Stimulated activated naive CD8-positive, alpha-beta T cell treated with anti-CD3 and anti-CD28 coated beads, Interleukin-15, amount 100 ng/mL, for 72 hours (primary cell): ENCODE data around the gene ELFN2.
A peak's percentile ranks its signal among the peaks of the same experiment; 100 is the strongest.

Source experiments
- ATAC-seq: fragments of 150-1000 bp; cut with Tn5 transposase; 2 replicates; pipeline ENCODE4 v1.10.0; 2021; ENCODE audit warnings: mild to moderate bottlenecking, moderate library complexity
- DNase-seq, 2 donors: peaks; one replicate each; pipeline ENCODE4 v3.0.0; 2021 to 2022
- H3K27ac Mint-ChIP-seq, 2 donors: one replicate each; pipeline ENCODE4 v1.8.0; 2022; ENCODE audit warnings: mild to moderate bottlenecking in 2 of 2, mixed read lengths in 2 of 2, moderate library complexity in 2 of 2
- H3K27me3 Mint-ChIP-seq: one replicate; pipeline ENCODE4 v1.8.0; 2022; ENCODE audit warnings: mixed read lengths
- H3K4me1 Mint-ChIP-seq: one replicate; pipeline ENCODE4 v1.8.0; 2022; ENCODE audit warnings: mild to moderate bottlenecking, mixed read lengths
- H3K4me3 Mint-ChIP-seq, 2 donors: one replicate each; pipeline ENCODE4 v1.8.0; 2022; ENCODE audit warnings: mild to moderate bottlenecking in 2 of 2, mixed read lengths in 2 of 2, moderate library complexity in 1 of 2
- H3K9me3 Mint-ChIP-seq, 2 donors: one replicate each; pipeline ENCODE4 v1.8.0; 2022; ENCODE audit warnings: mixed read lengths in 2 of 2

ELFN2 gene

GRCh38 chr22:37393746-37394145, 33.5 kb downstream of the ELFN2 start:
- no peaks in the 10 kb centered on the region for H3K9me3 Mint-ChIP-seq
- H3K27ac Mint-ChIP-seq = no peak overlapping the region
- ATAC-seq (no peak), DNase-seq (no peak)
- H3K27me3 Mint-ChIP-seq = peaks cover 11% of the 10 kb centered on the region
- H3K4me1 Mint-ChIP-seq = no peaks in the 10 kb centered on the region
- no peak overlapping the region for H3K4me3 Mint-ChIP-seq

GRCh38 chr22:37392721-37393328, 34.5 kb downstream of the ELFN2 start:
- ATAC-seq = no peak
- H3K4me3 Mint-ChIP-seq = no peak overlapping the region
- no peak for DNase-seq
- no peaks in the 10 kb centered on the region for H3K9me3 Mint-ChIP-seq
- H3K4me1 Mint-ChIP-seq = no peaks in the 10 kb centered on the region
- peaks cover 18% of the 10 kb centered on the region for H3K27me3 Mint-ChIP-seq
- no peak overlapping the region for H3K27ac Mint-ChIP-seq

- Mint-ChIP-seq H3K27ac (no peak overlapping the region), H3K9me3 (no peaks in the 10 kb centered on the region), H3K4me1 (no peaks in the 10 kb centered on the region), H3K4me3 (no peak overlapping the region), H3K27me3 (peaks cover 11% of the 10 kb centered on the region)
- DNase-seq = no peak
- ATAC-seq = no peak
Measured at GRCh38 chr22:37391702-37392101, 35.6 kb downstream of the ELFN2 start.

- no peaks in the 10 kb centered on the region for H3K9me3 Mint-ChIP-seq
- no peaks in the 10 kb centered on the region for H3K4me1 Mint-ChIP-seq
- H3K4me3 Mint-ChIP-seq = no peak overlapping the region
Measured at GRCh38 chr22:37390075-37390474, 37.2 kb downstream of the ELFN2 start.

GRCh38 chr22:37388538-37388937, 38.7 kb downstream of the ELFN2 start:
- no peak overlapping the region for H3K4me3 Mint-ChIP-seq
- no peak overlapping the region for H3K27ac Mint-ChIP-seq
- H3K27me3 Mint-ChIP-seq = peaks cover 7% of the 10 kb centered on the region
- H3K4me1 Mint-ChIP-seq = no peaks in the 10 kb centered on the region
- DNase-seq = no peak
- no peaks in the 10 kb centered on the region for H3K9me3 Mint-ChIP-seq
- no peak for ATAC-seq

More at GRCh38 chr22:37390075-37390474, 37.2 kb downstream of the ELFN2 start:
- Mint-ChIP-seq H3K27ac (no peak overlapping the region), H3K27me3 (peaks cover 7% of the 10 kb centered on the region)
- DNase-seq (no peak), ATAC-seq (no peak)

GRCh38 chr22:37387793-37388192, 39.5 kb downstream of the ELFN2 start:
- ATAC-seq = no peak
- no peaks in the 10 kb centered on the region for H3K9me3 Mint-ChIP-seq
- H3K27ac Mint-ChIP-seq = no peak overlapping the region
- peaks cover 7% of the 10 kb centered on the region for H3K27me3 Mint-ChIP-seq
- H3K4me3 Mint-ChIP-seq = no peak overlapping the region
- H3K4me1 Mint-ChIP-seq = no peaks in the 10 kb centered on the region
- DNase-seq = no peak

GRCh38 chr22:37386441-37386840, 40.8 kb downstream of the ELFN2 start:
- Mint-ChIP-seq H3K27ac (no peak overlapping the region), H3K4me3 (no peak overlapping the region), H3K4me1 (no peaks in the 10 kb centered on the region), H3K27me3 (peaks cover 14% of the 10 kb centered on the region), H3K9me3 (no peaks in the 10 kb centered on the region)
- ATAC-seq = no peak
- no peak for DNase-seq

GRCh38 chr22:37384691-37385090, 42.6 kb downstream of the ELFN2 start:
- Mint-ChIP-seq H3K27ac (no peak overlapping the region), H3K4me1 (no peaks in the 10 kb centered on the region), H3K9me3 (no peaks in the 10 kb centered on the region), H3K4me3 (no peak overlapping the region), H3K27me3 (peaks cover 28% of the 10 kb centered on the region)
- DNase-seq = no peak
- ATAC-seq = peak; percentile 16

GRCh38 chr22:37383341-37383740, 43.9 kb downstream of the ELFN2 start:
- no peak for ATAC-seq
- Mint-ChIP-seq H3K9me3 (no peaks in the 10 kb centered on the region), H3K4me3 (no peak overlapping the region), H3K27me3 (peaks cover 39% of the 10 kb centered on the region), H3K27ac (no peak overlapping the region), H3K4me1 (peaks cover 5% of the 10 kb centered on the region)
- DNase-seq = no peak

GRCh38 chr22:37381489-37381888, 45.8 kb downstream of the ELFN2 start:
- no peak for DNase-seq
- H3K27ac Mint-ChIP-seq = peak overlapping the region; percentile 57 to 60
- H3K4me3 Mint-ChIP-seq = no peak overlapping the region
- peaks cover 5% of the 10 kb centered on the region for H3K4me1 Mint-ChIP-seq
- H3K27me3 Mint-ChIP-seq = peaks cover 51% of the 10 kb centered on the region
- ATAC-seq = no peak
- no peaks in the 10 kb centered on the region for H3K9me3 Mint-ChIP-seq

GRCh38 chr22:37379722-37380121, 47.6 kb downstream of the ELFN2 start:
- Mint-ChIP-seq H3K4me1 (peaks cover 5% of the 10 kb centered on the region), H3K27ac (no peak overlapping the region), H3K27me3 (peaks cover 67% of the 10 kb centered on the region), H3K4me3 (no peak overlapping the region), H3K9me3 (no peaks in the 10 kb centered on the region)
- ATAC-seq (no peak), DNase-seq (no peak)

- Mint-ChIP-seq H3K27ac (no peak overlapping the region), H3K4me1 (peaks cover 5% of the 10 kb centered on the region), H3K9me3 (no peaks in the 10 kb centered on the region), H3K4me3 (no peak overlapping the region), H3K27me3 (peaks cover 73% of the 10 kb centered on the region)
- DNase-seq (no peak), ATAC-seq (no peak)
Measured at GRCh38 chr22:37379085-37379484, 48.2 kb downstream of the ELFN2 start.

GRCh38 chr22:37378642-37379058, 48.6 kb downstream of the ELFN2 start:
- ATAC-seq = no peak
- H3K27me3 Mint-ChIP-seq = peaks cover 75% of the 10 kb centered on the region
- H3K9me3 Mint-ChIP-seq = no peaks in the 10 kb centered on the region
- H3K4me1 Mint-ChIP-seq = peaks cover 5% of the 10 kb centered on the region
- H3K4me3 Mint-ChIP-seq = no peak overlapping the region
- no peak overlapping the region for H3K27ac Mint-ChIP-seq
- DNase-seq = no peak

GRCh38 chr22:37377927-37378326, 49.4 kb downstream of the ELFN2 start:
- H3K4me3 Mint-ChIP-seq = no peak overlapping the region
- ATAC-seq = no peak

GRCh38 chr22:37377138-37377537, 50.1 kb downstream of the ELFN2 start:
- ATAC-seq = no peak
- Mint-ChIP-seq H3K9me3 (no peaks in the 10 kb centered on the region), H3K4me3 (no peak overlapping the region), H3K27me3 (peaks cover 75% of the 10 kb centered on the region), H3K4me1 (peaks cover 5% of the 10 kb centered on the region), H3K27ac (no peak overlapping the region)
- no peak for DNase-seq

More at GRCh38 chr22:37377927-37378326, 49.4 kb downstream of the ELFN2 start:
- DNase-seq = no peak
- Mint-ChIP-seq H3K27me3 (peaks cover 75% of the 10 kb centered on the region), H3K9me3 (no peaks in the 10 kb centered on the region), H3K4me1 (peaks cover 5% of the 10 kb centered on the region), H3K27ac (no peak overlapping the region)

- no peak overlapping the region for H3K4me3 Mint-ChIP-seq
- H3K27me3 Mint-ChIP-seq = peaks cover 71% of the 10 kb centered on the region
- no peak for DNase-seq
- H3K9me3 Mint-ChIP-seq = no peaks in the 10 kb centered on the region
- H3K4me1 Mint-ChIP-seq = peaks cover 5% of the 10 kb centered on the region
- ATAC-seq = no peak
- no peak overlapping the region for H3K27ac Mint-ChIP-seq
Measured at GRCh38 chr22:37376643-37377042, 50.6 kb downstream of the ELFN2 start.

GRCh38 chr22:37375801-37376200, 51.5 kb downstream of the ELFN2 start:
- no peak for DNase-seq
- peak overlapping the region in 1 of 2 donors; percentile 46 for H3K27ac Mint-ChIP-seq

More at GRCh38 chr22:37375801-37376200, 51.5 kb downstream of the ELFN2 start:
- no peaks in the 10 kb centered on the region for H3K9me3 Mint-ChIP-seq
- peaks cover 5% of the 10 kb centered on the region for H3K4me1 Mint-ChIP-seq
- H3K27me3 Mint-ChIP-seq = peaks cover 64% of the 10 kb centered on the region
- H3K4me3 Mint-ChIP-seq = no peak overlapping the region
- ATAC-seq = no peak
